NT2/D1 (cell line): Measurements from ENCODE around the gene NLN.

Experiments
- SUZ12 ChIP-seq: IDR thresholded peaks from 2 replicates; pipeline ENCODE4 v1.6.1; 2011; ENCODE audit not compliant: insufficient read length, insufficient read depth; ENCODE audit errors: extremely low read depth
- YY1 ChIP-seq: IDR thresholded peaks from 2 replicates; pipeline ENCODE4 v1.6.1; 2011; ENCODE audit not compliant: insufficient read length, insufficient read depth
- ZNF274 ChIP-seq: IDR thresholded peaks from 2 replicates; pipeline ENCODE4 v1.6.1; 2011; ENCODE audit warnings: mild to moderate bottlenecking, low read depth, low read length

- TF ChIP-seq ZNF274 (no peak), YY1 (no peak), SUZ12 (no peak)
These were observed 78.8 kb downstream of the NLN start for GRCh38 chr5:65800775-65801174.
